A549 (cell line): ENCODE data around the gene ANKRD13D. TPM values are rescaled to one million over a fixed set of nuclear protein-coding genes. Genes with fewer than 3 reads are reported as not detected.

Source experiments
- CBX2 ChIP-seq: fragments of 200-600 bp; sonication (generic); IDR thresholded peaks from 2 replicates; pipeline ENCODE4 v1.6.1; 2016; ENCODE audit warnings: low read depth, mild to moderate bottlenecking, borderline replicate concordance
- CEBPB ChIP-seq, 2 experiments: fragments of >200 bp in 1 of 2; sonication (Bioruptor Twin) in 1 of 2; formaldehyde crosslinking in 1 of 2; IDR thresholded peaks; 2 replicates each; pipeline ENCODE4 v1.6.1; 2012 to 2016
- CHD4 ChIP-seq: fragments of 200-600 bp; sonication (generic); IDR thresholded peaks from 2 replicates; pipeline ENCODE4 v1.6.1; 2016; ENCODE audit warnings: antibody characterized with exemption, mild to moderate bottlenecking, borderline replicate concordance
- FOSL2 ChIP-seq, 2 experiments: fragments of 450-650 bp in 1 of 2; fragments of >200 bp in 1 of 2; sonication (Bioruptor Twin) in 1 of 2; formaldehyde crosslinking; IDR thresholded peaks; 2 replicates each; pipeline versions ENCODE4 v1.5.0 to v1.6.1; 2016 to 2020; ENCODE audit warnings: mild to moderate bottlenecking in 1 of 2, moderate library complexity in 1 of 2
- FOXS1 ChIP-seq: fragments of 250-450 bp; sonication (Bioruptor Pico); IDR thresholded peaks from 2 replicates; pipeline ENCODE4 v1.5.0; 2020; ENCODE audit warnings: mild to moderate bottlenecking, moderate library complexity
- HEYL ChIP-seq: fragments of 250-450 bp; sonication (Bioruptor Pico); IDR thresholded peaks from 2 replicates; pipeline ENCODE4 v1.8.0; 2021; ENCODE audit warnings: mild to moderate bottlenecking, moderate library complexity
- KDM1A ChIP-seq: fragments of 200-600 bp; sonication (generic); IDR thresholded peaks from 2 replicates; pipeline ENCODE4 v1.6.1; 2016; ENCODE audit warnings: low read depth, mild to moderate bottlenecking
- KDM5A ChIP-seq: fragments of 200-600 bp; sonication (generic); IDR thresholded peaks from 2 replicates; pipeline ENCODE4 v1.6.1; 2016; ENCODE audit warnings: antibody characterized with exemption, mild to moderate bottlenecking
- MAZ ChIP-seq: fragments of 150-350 bp; IDR thresholded peaks from 2 replicates; pipeline ENCODE4 v1.6.1; 2014; ENCODE audit warnings: antibody characterized with exemption, low read depth, low read length, borderline replicate concordance
- POLR2A ChIP-seq: IDR thresholded peaks from 2 replicates; pipeline ENCODE4 v1.6.1; 2012; ENCODE audit warnings: mild to moderate bottlenecking, low read length
- RAD21 ChIP-seq, 2 experiments: fragments of >200 bp in 1 of 2; sonication (Bioruptor Twin) in 1 of 2; formaldehyde crosslinking in 1 of 2; IDR thresholded peaks in 1 of 2; conservative IDR thresholded peaks in 1 of 2; 2 replicates in 1 of 2; 3 replicates in 1 of 2; pipeline ENCODE4 v1.6.1; 2012 to 2018; ENCODE audit warnings: inconsistent platforms in 1 of 2
- RARB ChIP-seq: fragments of 250-450 bp; sonication (Bioruptor Pico); IDR thresholded peaks from 2 replicates; pipeline ENCODE4 v1.8.0; 2021; ENCODE audit warnings: mild to moderate bottlenecking, moderate library complexity
- SMC3 ChIP-seq: fragments of >200 bp; sonication (Bioruptor Twin); formaldehyde crosslinking; IDR thresholded peaks from 3 replicates; pipeline ENCODE4 v1.6.1; 2018; ENCODE audit warnings: inconsistent platforms
- SREBF2 ChIP-seq: fragments of 450-650 bp; IDR thresholded peaks from 2 replicates; pipeline ENCODE4 v1.6.1; 2014; ENCODE audit warnings: mild to moderate bottlenecking, moderate library complexity
- TP53 ChIP-seq: fragments of 250-450 bp; sonication (Bioruptor Pico); IDR thresholded peaks from 2 replicates; pipeline ENCODE4 v1.5.0; 2021; ENCODE audit warnings: mild to moderate bottlenecking, moderate library complexity
- ZNF302 ChIP-seq: fragments of 250-450 bp; sonication (Bioruptor Pico); IDR thresholded peaks from 2 replicates; pipeline ENCODE4 v1.9.0; 2021; ENCODE audit warnings: inconsistent platforms, mild to moderate bottlenecking, moderate library complexity
- polyA plus RNA-seq, 4 experiments: library from polyadenylated mRNA; depleted of rRNA in 3 of 4; stranded (reverse); fragments of >200 nt; fragmentation: RNase III in 1 of 4; extraction: RNeasy Plus Mini Kit Qiagen cat#74134 plus additional on column Dnase treatment in 1 of 4; gene quantifications; 2 replicates in 3 of 4; 3 replicates in 1 of 4; pipeline ENCODE4 v1.2.3, GENCODE V29; 2011 to 2017
- TF ChIP-seq, protein P1 (sequence below): IDR thresholded peaks from 2 replicates; pipeline ENCODE4 v1.6.1; 2012; ENCODE audit warnings: low read depth, borderline replicate concordance
- TF ChIP-seq, protein P2 (sequence below): fragments of >200 bp; sonication (Bioruptor Twin); formaldehyde crosslinking; IDR thresholded peaks from 2 replicates; pipeline ENCODE4 v1.6.1; 2016
- TF ChIP-seq, protein P3 (sequence below): fragments of >200 bp; sonication (Bioruptor Twin); formaldehyde crosslinking; IDR thresholded peaks from 3 replicates; pipeline ENCODE4 v1.5.1; 2016
- TF ChIP-seq, protein P4 (sequence below): fragments of 200-600 bp; sonication (generic); IDR thresholded peaks from 2 replicates; pipeline ENCODE4 v1.6.1; 2016; ENCODE audit warnings: antibody characterized with exemption, mild to moderate bottlenecking, moderate library complexity
- TF ChIP-seq, protein P5 (sequence below): fragments of 250-450 bp; sonication (Bioruptor Pico); IDR thresholded peaks from 2 replicates; pipeline ENCODE4 v1.5.0; 2020; ENCODE audit warnings: low read depth, mild to moderate bottlenecking, moderate library complexity
- TF ChIP-seq, protein P6 (sequence below): fragments of 150-350 bp; IDR thresholded peaks from 2 replicates; pipeline ENCODE4 v1.6.1; 2014; ENCODE audit warnings: low read depth, mild to moderate bottlenecking, low read length

Gene ANKRD13D
- polyA plus RNA-seq, 2 of the 4 experiments (the other 2 are of a cell fraction) = 17.0 to 24.2 TPM

DNA sequence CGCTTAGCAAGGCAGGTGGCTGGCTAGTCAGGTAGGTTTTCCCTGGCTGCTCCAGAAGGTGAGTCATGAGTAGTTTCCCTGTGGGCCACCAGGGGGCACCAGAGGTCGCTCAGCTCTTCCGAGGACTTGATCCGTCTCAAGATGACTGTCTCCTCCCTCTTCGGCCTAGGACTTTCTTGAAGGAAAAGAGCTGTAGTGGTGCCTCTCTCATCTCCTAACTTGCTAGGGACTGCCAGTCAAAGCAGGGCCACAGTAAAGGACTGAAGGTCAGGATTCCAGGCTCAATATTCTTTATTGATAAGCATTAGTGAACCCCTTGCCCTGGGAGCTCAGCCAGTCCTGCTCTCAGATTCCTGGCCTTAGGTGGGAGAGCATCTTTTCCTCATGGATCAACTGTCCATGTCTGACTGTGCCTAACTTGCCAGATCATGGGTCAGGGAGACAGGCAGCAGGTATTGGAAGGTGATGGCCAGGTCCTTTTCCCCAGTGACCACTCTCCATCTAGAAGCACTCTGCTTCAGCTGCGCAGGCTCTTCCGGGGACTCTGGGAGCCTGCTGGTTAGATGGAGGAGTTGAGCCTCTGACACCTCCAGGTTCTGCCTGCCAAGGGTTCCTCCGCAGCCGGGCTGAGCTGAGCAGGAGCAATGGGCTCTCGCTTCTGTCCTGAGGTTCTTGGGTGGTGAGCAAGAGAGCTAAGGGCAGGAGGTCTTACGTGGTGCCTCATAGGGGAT is 62.3 kb downstream of the ANKRD13D start (continued):
- no peak for TF ChIP-seq RARB (CRISPR knock-in tag)
- TF ChIP-seq, protein P1, sequence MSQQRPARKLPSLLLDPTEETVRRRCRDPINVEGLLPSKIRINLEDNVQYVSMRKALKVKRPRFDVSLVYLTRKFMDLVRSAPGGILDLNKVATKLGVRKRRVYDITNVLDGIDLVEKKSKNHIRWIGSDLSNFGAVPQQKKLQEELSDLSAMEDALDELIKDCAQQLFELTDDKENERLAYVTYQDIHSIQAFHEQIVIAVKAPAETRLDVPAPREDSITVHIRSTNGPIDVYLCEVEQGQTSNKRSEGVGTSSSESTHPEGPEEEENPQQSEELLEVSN = no peak
- TF ChIP-seq SREBF2 = no peak
- peak; percentile 79 for TF ChIP-seq SMC3
- no peak for TF ChIP-seq KDM1A
- no peak for TF ChIP-seq CHD4
- TF ChIP-seq KDM5A = no peak
- TF ChIP-seq, protein P2, sequence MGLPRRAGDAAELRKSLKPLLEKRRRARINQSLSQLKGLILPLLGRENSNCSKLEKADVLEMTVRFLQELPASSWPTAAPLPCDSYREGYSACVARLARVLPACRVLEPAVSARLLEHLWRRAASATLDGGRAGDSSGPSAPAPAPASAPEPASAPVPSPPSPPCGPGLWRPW = no peak
- TF ChIP-seq ZNF302 (CRISPR knock-in tag) = no peak
- TF ChIP-seq POLR2A = no peak
- TF ChIP-seq, protein P3, sequence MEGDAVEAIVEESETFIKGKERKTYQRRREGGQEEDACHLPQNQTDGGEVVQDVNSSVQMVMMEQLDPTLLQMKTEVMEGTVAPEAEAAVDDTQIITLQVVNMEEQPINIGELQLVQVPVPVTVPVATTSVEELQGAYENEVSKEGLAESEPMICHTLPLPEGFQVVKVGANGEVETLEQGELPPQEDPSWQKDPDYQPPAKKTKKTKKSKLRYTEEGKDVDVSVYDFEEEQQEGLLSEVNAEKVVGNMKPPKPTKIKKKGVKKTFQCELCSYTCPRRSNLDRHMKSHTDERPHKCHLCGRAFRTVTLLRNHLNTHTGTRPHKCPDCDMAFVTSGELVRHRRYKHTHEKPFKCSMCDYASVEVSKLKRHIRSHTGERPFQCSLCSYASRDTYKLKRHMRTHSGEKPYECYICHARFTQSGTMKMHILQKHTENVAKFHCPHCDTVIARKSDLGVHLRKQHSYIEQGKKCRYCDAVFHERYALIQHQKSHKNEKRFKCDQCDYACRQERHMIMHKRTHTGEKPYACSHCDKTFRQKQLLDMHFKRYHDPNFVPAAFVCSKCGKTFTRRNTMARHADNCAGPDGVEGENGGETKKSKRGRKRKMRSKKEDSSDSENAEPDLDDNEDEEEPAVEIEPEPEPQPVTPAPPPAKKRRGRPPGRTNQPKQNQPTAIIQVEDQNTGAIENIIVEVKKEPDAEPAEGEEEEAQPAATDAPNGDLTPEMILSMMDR = peak; percentile 86
- 0 out of 2 replicates have a peak, but pooled peaks have one; percentile 47 for TF ChIP-seq FOSL2 (IDR thresholded peaks at IDR 0.05)
- peak; percentile 98 for TF ChIP-seq FOSL2 (CRISPR knock-in tag; IDR thresholded peaks at IDR 0.05)
- no peak for TF ChIP-seq CBX2
- TF ChIP-seq, protein P4, sequence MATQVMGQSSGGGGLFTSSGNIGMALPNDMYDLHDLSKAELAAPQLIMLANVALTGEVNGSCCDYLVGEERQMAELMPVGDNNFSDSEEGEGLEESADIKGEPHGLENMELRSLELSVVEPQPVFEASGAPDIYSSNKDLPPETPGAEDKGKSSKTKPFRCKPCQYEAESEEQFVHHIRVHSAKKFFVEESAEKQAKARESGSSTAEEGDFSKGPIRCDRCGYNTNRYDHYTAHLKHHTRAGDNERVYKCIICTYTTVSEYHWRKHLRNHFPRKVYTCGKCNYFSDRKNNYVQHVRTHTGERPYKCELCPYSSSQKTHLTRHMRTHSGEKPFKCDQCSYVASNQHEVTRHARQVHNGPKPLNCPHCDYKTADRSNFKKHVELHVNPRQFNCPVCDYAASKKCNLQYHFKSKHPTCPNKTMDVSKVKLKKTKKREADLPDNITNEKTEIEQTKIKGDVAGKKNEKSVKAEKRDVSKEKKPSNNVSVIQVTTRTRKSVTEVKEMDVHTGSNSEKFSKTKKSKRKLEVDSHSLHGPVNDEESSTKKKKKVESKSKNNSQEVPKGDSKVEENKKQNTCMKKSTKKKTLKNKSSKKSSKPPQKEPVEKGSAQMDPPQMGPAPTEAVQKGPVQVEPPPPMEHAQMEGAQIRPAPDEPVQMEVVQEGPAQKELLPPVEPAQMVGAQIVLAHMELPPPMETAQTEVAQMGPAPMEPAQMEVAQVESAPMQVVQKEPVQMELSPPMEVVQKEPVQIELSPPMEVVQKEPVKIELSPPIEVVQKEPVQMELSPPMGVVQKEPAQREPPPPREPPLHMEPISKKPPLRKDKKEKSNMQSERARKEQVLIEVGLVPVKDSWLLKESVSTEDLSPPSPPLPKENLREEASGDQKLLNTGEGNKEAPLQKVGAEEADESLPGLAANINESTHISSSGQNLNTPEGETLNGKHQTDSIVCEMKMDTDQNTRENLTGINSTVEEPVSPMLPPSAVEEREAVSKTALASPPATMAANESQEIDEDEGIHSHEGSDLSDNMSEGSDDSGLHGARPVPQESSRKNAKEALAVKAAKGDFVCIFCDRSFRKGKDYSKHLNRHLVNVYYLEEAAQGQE = no peak
- TF ChIP-seq, protein P5, sequence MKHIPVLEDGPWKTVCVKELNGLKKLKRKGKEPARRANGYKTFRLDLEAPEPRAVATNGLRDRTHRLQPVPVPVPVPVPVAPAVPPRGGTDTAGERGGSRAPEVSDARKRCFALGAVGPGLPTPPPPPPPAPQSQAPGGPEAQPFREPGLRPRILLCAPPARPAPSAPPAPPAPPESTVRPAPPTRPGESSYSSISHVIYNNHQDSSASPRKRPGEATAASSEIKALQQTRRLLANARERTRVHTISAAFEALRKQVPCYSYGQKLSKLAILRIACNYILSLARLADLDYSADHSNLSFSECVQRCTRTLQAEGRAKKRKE (CRISPR knock-in tag) = no peak
- no peak for TF ChIP-seq FOXS1 (CRISPR knock-in tag)
- TF ChIP-seq MAZ = no peak
- TF ChIP-seq, protein P6, sequence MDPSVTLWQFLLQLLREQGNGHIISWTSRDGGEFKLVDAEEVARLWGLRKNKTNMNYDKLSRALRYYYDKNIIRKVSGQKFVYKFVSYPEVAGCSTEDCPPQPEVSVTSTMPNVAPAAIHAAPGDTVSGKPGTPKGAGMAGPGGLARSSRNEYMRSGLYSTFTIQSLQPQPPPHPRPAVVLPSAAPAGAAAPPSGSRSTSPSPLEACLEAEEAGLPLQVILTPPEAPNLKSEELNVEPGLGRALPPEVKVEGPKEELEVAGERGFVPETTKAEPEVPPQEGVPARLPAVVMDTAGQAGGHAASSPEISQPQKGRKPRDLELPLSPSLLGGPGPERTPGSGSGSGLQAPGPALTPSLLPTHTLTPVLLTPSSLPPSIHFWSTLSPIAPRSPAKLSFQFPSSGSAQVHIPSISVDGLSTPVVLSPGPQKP = no peak
- TF ChIP-seq HEYL (CRISPR knock-in tag) = no peak
- no peak for TF ChIP-seq TP53 (CRISPR knock-in tag)
- TF ChIP-seq RAD21 (conservative IDR thresholded peaks at IDR 0.05 in 1 of 2, IDR thresholded peaks at IDR 0.05 in 1 of 2) = peak; percentile 76 to 83
- no peak for TF ChIP-seq CEBPB (IDR thresholded peaks at IDR 0.05)
- TF ChIP-seq, all 56 proteins: peak for 5

Other genes starting within 250 kb of the ANKRD13D start
- 12.8 and 13.6 TPM in 2 replicates for gene RHOD, start 232.5 kb upstream of the ANKRD13D start, polyA plus RNA-seq (2011; rRNA removed)
- 24.8 to 33.2 TPM (median 32.7 TPM) in 3 replicates for gene RHOD, start 232.5 kb upstream of the ANKRD13D start, polyA plus RNA-seq (2017; fragmentation: RNase III; extraction: RNeasy Plus Mini Kit Qiagen cat#74134 plus additional on column Dnase treatment)
- 42.8 and 48.0 TPM in 2 replicates for gene KDM2A, start 170.0 kb upstream of the ANKRD13D start, polyA plus RNA-seq (2011; rRNA removed)
- gene KDM2A, start 170.0 kb upstream of the ANKRD13D start, polyA plus RNA-seq (2017; fragmentation: RNase III; extraction: RNeasy Plus Mini Kit Qiagen cat#74134 plus additional on column Dnase treatment) = 34.5 TPM in 3 replicates
- 20.1 and 20.5 TPM in 2 replicates for gene GRK2, start 22.8 kb upstream of the ANKRD13D start, polyA plus RNA-seq (2011; rRNA removed)
- gene GRK2, start 22.8 kb upstream of the ANKRD13D start, polyA plus RNA-seq (2017; fragmentation: RNase III; extraction: RNeasy Plus Mini Kit Qiagen cat#74134 plus additional on column Dnase treatment) = 27.0 to 29.7 TPM (median 29.5 TPM) in 3 replicates
- 13.7 and 13.9 TPM in 2 replicates for gene SSH3, start 14.2 kb downstream of the ANKRD13D start, polyA plus RNA-seq (2011; rRNA removed)
- gene SSH3, start 14.2 kb downstream of the ANKRD13D start, polyA plus RNA-seq (2017; fragmentation: RNase III; extraction: RNeasy Plus Mini Kit Qiagen cat#74134 plus additional on column Dnase treatment) = 18.6 to 24.1 TPM (median 23.8 TPM) in 3 replicates
- gene POLD4, start 64.2 kb downstream of the ANKRD13D start, polyA plus RNA-seq (2011; rRNA removed) = 140 and 157 TPM in 2 replicates
- gene POLD4, start 64.2 kb downstream of the ANKRD13D start, polyA plus RNA-seq (2017; fragmentation: RNase III; extraction: RNeasy Plus Mini Kit Qiagen cat#74134 plus additional on column Dnase treatment) = 131 to 159 TPM (median 148 TPM) in 3 replicates
- 23.9 and 25.8 TPM in 2 replicates for gene CLCF1, start 84.3 kb downstream of the ANKRD13D start, polyA plus RNA-seq (2011; rRNA removed)
- gene CLCF1, start 84.3 kb downstream of the ANKRD13D start, polyA plus RNA-seq (2017; fragmentation: RNase III; extraction: RNeasy Plus Mini Kit Qiagen cat#74134 plus additional on column Dnase treatment) = 31.0 to 37.1 TPM (median 36.0 TPM) in 3 replicates
- 19.0 and 19.6 TPM in 2 replicates for gene RAD9A, start 102.7 kb downstream of the ANKRD13D start, polyA plus RNA-seq (2011; rRNA removed)
- gene RAD9A, start 102.7 kb downstream of the ANKRD13D start, polyA plus RNA-seq (2017; fragmentation: RNase III; extraction: RNeasy Plus Mini Kit Qiagen cat#74134 plus additional on column Dnase treatment) = 41.6 to 43.7 TPM (median 43.0 TPM) in 3 replicates
- gene PPP1CA, start 112.6 kb downstream of the ANKRD13D start, polyA plus RNA-seq (2011; rRNA removed) = 174 and 178 TPM in 2 replicates
- gene PPP1CA, start 112.6 kb downstream of the ANKRD13D start, polyA plus RNA-seq (2017; fragmentation: RNase III; extraction: RNeasy Plus Mini Kit Qiagen cat#74134 plus additional on column Dnase treatment) = 200 to 208 TPM (median 205 TPM) in 3 replicates
- not detected in 2 replicates for gene TBC1D10C, start 114.8 kb downstream of the ANKRD13D start, polyA plus RNA-seq (2011; rRNA removed)
- 0.08 TPM in 1 of 3 replicates, not detected in the others for gene TBC1D10C, start 114.8 kb downstream of the ANKRD13D start, polyA plus RNA-seq (2017; fragmentation: RNase III; extraction: RNeasy Plus Mini Kit Qiagen cat#74134 plus additional on column Dnase treatment)
- gene CARNS1, start 126.4 kb downstream of the ANKRD13D start, polyA plus RNA-seq (2011; rRNA removed) = 0.08 and 0.15 TPM in 2 replicates
- gene CARNS1, start 126.4 kb downstream of the ANKRD13D start, polyA plus RNA-seq (2017; fragmentation: RNase III; extraction: RNeasy Plus Mini Kit Qiagen cat#74134 plus additional on column Dnase treatment) = 0.09 to 0.12 TPM (median 0.10 TPM) in 3 replicates
- 34.6 and 40.9 TPM in 2 replicates for gene RPS6KB2, start 139.2 kb downstream of the ANKRD13D start, polyA plus RNA-seq (2011; rRNA removed)
- gene RPS6KB2, start 139.2 kb downstream of the ANKRD13D start, polyA plus RNA-seq (2017; fragmentation: RNase III; extraction: RNeasy Plus Mini Kit Qiagen cat#74134 plus additional on column Dnase treatment) = 45.4 to 49.2 TPM (median 47.9 TPM) in 3 replicates
- gene PTPRCAP, start 148.4 kb downstream of the ANKRD13D start, polyA plus RNA-seq (2011; rRNA removed) = 0.19 and 0.34 TPM in 2 replicates
- 0.25 to 0.56 TPM (median 0.36 TPM) in 3 replicates for gene PTPRCAP, start 148.4 kb downstream of the ANKRD13D start, polyA plus RNA-seq (2017; fragmentation: RNase III; extraction: RNeasy Plus Mini Kit Qiagen cat#74134 plus additional on column Dnase treatment)
- 34.6 and 38.0 TPM in 2 replicates for gene CORO1B, start 154.2 kb downstream of the ANKRD13D start, polyA plus RNA-seq (2011; rRNA removed)
- 37.9 to 46.0 TPM (median 44.2 TPM) in 3 replicates for gene CORO1B, start 154.2 kb downstream of the ANKRD13D start, polyA plus RNA-seq (2017; fragmentation: RNase III; extraction: RNeasy Plus Mini Kit Qiagen cat#74134 plus additional on column Dnase treatment)
- not detected in 2 replicates for gene GPR152, start 163.4 kb downstream of the ANKRD13D start, polyA plus RNA-seq (2011; rRNA removed)
- gene GPR152, start 163.4 kb downstream of the ANKRD13D start, polyA plus RNA-seq (2017; fragmentation: RNase III; extraction: RNeasy Plus Mini Kit Qiagen cat#74134 plus additional on column Dnase treatment) = not detected in 3 replicates
- gene CABP4, start 166.1 kb downstream of the ANKRD13D start, polyA plus RNA-seq (2011; rRNA removed) = not detected in 2 replicates
- gene CABP4, start 166.1 kb downstream of the ANKRD13D start, polyA plus RNA-seq (2017; fragmentation: RNase III; extraction: RNeasy Plus Mini Kit Qiagen cat#74134 plus additional on column Dnase treatment) = not detected in 3 replicates
- 18.1 and 18.8 TPM in 2 replicates for gene TMEM134, start 179.9 kb downstream of the ANKRD13D start, polyA plus RNA-seq (2011; rRNA removed)
- gene TMEM134, start 179.9 kb downstream of the ANKRD13D start, polyA plus RNA-seq (2017; fragmentation: RNase III; extraction: RNeasy Plus Mini Kit Qiagen cat#74134 plus additional on column Dnase treatment) = 18.0 to 20.6 TPM (median 18.9 TPM) in 3 replicates
- gene AIP, start 193.7 kb downstream of the ANKRD13D start, polyA plus RNA-seq (2011; rRNA removed) = 50.8 and 56.3 TPM in 2 replicates
- 57.1 to 74.1 TPM (median 68.8 TPM) in 3 replicates for gene AIP, start 193.7 kb downstream of the ANKRD13D start, polyA plus RNA-seq (2017; fragmentation: RNase III; extraction: RNeasy Plus Mini Kit Qiagen cat#74134 plus additional on column Dnase treatment)
- 13.0 and 14.2 TPM in 2 replicates for gene PITPNM1, start 216.1 kb downstream of the ANKRD13D start, polyA plus RNA-seq (2011; rRNA removed)
- 32.6 to 42.0 TPM (median 36.4 TPM) in 3 replicates for gene PITPNM1, start 216.1 kb downstream of the ANKRD13D start, polyA plus RNA-seq (2017; fragmentation: RNase III; extraction: RNeasy Plus Mini Kit Qiagen cat#74134 plus additional on column Dnase treatment)
- 36.6 and 38.7 TPM in 2 replicates for gene CDK2AP2, start 218.9 kb downstream of the ANKRD13D start, polyA plus RNA-seq (2011; rRNA removed)
- gene CDK2AP2, start 218.9 kb downstream of the ANKRD13D start, polyA plus RNA-seq (2017; fragmentation: RNase III; extraction: RNeasy Plus Mini Kit Qiagen cat#74134 plus additional on column Dnase treatment) = 47.8 to 53.1 TPM (median 51.3 TPM) in 3 replicates
- not detected in 2 replicates for gene CABP2, start 234.1 kb downstream of the ANKRD13D start, polyA plus RNA-seq (2011; rRNA removed)
- not detected in 3 replicates for gene CABP2, start 234.1 kb downstream of the ANKRD13D start, polyA plus RNA-seq (2017; fragmentation: RNase III; extraction: RNeasy Plus Mini Kit Qiagen cat#74134 plus additional on column Dnase treatment)